ENCODE results near the gene GNE. TPM values are rescaled to one million over a fixed set of nuclear protein-coding genes. Genes with fewer than 3 reads are reported as not detected.
"Not testable (repeated sequence)": the region's sequence is repeated elsewhere in the genome, so short reads cannot be mapped to it uniquely, and the experiment has no call there.

Gene GNE, protein sequence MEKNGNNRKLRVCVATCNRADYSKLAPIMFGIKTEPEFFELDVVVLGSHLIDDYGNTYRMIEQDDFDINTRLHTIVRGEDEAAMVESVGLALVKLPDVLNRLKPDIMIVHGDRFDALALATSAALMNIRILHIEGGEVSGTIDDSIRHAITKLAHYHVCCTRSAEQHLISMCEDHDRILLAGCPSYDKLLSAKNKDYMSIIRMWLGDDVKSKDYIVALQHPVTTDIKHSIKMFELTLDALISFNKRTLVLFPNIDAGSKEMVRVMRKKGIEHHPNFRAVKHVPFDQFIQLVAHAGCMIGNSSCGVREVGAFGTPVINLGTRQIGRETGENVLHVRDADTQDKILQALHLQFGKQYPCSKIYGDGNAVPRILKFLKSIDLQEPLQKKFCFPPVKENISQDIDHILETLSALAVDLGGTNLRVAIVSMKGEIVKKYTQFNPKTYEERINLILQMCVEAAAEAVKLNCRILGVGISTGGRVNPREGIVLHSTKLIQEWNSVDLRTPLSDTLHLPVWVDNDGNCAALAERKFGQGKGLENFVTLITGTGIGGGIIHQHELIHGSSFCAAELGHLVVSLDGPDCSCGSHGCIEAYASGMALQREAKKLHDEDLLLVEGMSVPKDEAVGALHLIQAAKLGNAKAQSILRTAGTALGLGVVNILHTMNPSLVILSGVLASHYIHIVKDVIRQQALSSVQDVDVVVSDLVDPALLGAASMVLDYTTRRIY
- 10 to 100 TPM; 15.8 to 21.5 (median 19.2) TPM for polyA plus RNA-seq (ENCODE audit: insufficient read depth in 1 of 5, insufficient read length in 5 of 5, low replicate concordance in 1 of 5)
- long read RNA-seq, donor 1, full-length matches to known transcripts = 1 of 1 reads
- long read RNA-seq, donor 1, partial matches to known transcripts = 0 of 1 reads
- long read RNA-seq, donor 1, other reads (novel, unspliced or antisense) = 0 of 1 reads
- long read RNA-seq, donor 2, full-length matches to known transcripts = 1 of 1 reads
- long read RNA-seq, donor 2, partial matches to known transcripts = 0 of 1 reads
- long read RNA-seq, donor 2, other reads (novel, unspliced or antisense) = 0 of 1 reads
- long read RNA-seq, donor 3, partial matches to known transcripts = 29 of 29 reads
- long read RNA-seq, donor 3, other reads (novel, unspliced or antisense) = 0 of 29 reads
- long read RNA-seq, donor 4, full-length matches to known transcripts = 1 of 1 reads
- long read RNA-seq, donor 4, partial matches to known transcripts = 0 of 1 reads
- long read RNA-seq, donor 4, other reads (novel, unspliced or antisense) = 0 of 1 reads
- long read RNA-seq, donor 5 = 0 reads
- long read RNA-seq, donor 6, full-length matches to known transcripts = 2 of 2 reads
- long read RNA-seq, donor 6, partial matches to known transcripts = 0 of 2 reads
- long read RNA-seq, donor 6, other reads (novel, unspliced or antisense) = 0 of 2 reads
- long read RNA-seq, donor 7, full-length matches to known transcripts = 5 of 5 reads
- long read RNA-seq, donor 7, partial matches to known transcripts = 0 of 5 reads
- long read RNA-seq, donor 7, other reads (novel, unspliced or antisense) = 0 of 5 reads
- long read RNA-seq, donor 8, full-length matches to known transcripts = 1 of 1 reads
- long read RNA-seq, donor 8, partial matches to known transcripts = 0 of 1 reads
- long read RNA-seq, donor 8, other reads (novel, unspliced or antisense) = 0 of 1 reads

DNA sequence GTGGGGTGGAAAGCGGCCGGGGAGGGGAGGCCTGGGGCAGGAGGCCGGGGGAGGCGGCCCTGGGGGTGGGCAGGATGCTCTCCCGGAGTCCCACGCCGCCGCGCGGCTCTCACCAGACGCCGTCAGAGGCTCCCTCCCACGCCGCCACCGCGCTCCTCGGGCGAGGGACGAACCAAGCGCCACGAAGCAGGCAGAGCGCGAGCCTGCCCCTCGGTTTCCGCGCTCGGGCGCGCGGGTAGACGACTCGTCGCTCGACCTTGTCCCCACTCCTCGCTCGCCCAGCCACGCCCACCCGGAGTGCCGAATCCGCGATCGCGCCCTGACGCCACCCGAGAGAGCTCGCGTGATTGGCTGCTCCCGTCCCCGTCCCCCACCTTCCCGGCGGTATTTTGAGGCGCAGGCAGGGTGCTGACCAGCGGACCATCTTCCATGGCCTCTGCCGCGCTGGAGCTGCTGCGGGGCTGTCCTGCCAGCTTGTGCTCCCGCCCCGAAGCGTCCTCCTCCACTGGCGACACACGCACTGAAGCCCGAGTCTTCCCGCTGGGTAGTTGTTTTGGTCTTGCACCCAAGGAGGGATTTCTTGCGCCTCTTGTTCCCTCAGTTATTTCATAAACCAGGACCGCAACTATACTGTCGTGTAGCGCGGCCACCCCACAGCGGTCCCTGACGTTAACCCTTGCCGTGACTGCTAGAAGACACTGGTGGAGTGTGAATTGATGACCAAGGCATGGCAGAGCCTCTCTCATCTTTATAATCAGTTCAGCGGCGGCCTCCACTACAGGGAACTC is at the start of gene GNE:
GNE (minus strand) TSS at position 241 of the 788 bp plus-strand sequence. CDS start 9,093 bp downstream, outside the sequence.
- DNase-seq = peak; percentile 96 to 97

DNA sequence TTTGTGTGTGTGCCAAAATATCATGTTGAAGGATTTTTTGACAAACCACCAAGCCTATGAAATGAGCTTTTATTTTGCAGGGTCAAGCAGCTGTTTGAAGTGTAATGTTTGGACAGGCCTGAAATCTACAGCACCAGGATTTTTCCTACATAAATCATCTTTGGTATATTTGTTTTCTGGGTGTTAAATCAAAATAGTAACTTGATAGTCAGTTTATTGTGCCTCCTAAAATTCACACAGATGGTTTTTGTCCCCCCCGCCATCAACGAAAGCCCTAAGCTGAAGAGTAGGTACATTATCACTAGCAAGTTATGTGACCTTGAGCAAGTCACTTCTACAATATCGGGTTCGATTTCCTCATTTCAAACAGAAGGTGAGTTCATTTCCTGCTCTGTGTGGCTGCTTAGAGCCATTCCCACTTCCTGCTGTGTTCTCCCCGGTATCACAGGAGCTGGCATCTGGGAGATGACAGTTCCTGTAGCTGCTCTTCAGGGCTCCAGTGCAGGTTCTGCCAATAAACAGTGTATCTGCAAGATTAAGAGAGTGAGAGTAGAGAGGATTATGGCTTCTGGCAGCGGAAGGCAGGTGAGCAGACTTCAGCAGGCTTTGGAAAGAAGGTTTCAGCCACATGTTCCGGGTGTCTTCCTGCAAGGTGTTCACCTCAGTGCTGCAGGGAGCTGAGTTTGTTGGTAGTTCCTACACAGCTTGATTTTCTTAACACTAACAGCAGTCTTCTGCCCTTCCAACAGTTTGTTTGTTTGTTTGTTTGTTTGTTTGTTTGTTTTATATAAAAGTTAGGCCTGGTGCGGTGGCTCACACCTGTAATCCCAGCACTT is 48.4 kb upstream of the GNE start:
- DNase-seq = no peak

DNA sequence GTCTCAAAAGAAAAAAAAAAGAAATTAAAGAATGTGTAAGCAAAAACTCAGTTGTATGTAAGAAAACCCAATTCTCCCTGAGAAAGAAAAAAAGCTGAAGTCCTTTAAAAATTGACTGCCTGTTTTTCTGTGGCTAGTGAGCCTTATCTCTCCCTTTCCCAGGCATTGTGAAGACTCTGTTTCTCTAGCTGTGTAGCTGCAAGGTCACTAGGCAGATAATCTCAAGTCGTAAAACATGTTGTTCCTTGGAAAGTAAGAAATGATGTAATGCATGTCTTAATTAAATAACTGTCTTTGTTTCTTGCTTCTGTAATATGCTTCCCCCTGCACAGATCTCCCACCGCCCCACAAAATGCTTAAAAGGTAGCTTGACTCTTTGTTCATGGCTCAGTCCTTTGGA is 46.1 kb upstream of the GNE start:
- DNase-seq = not testable (repeated sequence)

DNA sequence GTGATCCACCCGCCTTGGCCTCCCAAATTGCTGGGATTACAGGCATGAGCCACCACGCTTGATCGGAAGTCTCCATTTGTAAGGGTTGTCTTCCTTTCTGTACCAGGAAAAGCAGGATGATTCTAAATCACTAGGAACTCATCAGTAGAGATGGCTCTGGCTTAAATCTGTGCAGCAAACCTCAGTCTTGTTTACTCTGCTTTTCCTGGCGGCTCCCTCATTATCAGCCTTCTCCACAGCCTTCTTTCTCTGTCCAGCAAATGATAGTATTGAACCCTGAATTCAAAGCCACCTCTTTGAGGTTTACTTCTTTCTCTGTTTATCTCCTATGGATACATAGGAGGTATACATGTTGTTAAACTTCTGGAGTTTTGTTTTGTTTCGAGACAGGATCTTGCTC is 43.0 kb upstream of the GNE start:
- no peak for DNase-seq

DNA sequence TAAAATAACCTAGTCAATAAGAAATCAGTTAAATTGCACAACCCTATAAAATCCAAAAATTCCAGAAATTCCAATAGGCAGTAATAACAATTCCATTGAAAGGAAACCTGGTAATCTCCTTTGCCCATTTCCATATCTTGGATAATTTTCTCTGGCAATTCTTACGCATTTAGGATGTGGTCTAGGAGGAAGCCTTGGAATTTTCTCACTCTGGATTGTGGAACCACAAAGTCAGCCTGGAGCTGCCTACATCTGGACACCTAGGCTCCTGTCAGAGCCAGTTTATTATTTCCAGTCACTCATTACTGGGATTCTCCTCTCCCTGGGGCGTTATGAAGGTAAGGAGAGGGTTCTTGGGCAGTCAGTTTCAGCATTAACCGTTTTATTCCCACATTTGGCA is 40.3 kb upstream of the GNE start:
- DNase-seq = no peak

DNA sequence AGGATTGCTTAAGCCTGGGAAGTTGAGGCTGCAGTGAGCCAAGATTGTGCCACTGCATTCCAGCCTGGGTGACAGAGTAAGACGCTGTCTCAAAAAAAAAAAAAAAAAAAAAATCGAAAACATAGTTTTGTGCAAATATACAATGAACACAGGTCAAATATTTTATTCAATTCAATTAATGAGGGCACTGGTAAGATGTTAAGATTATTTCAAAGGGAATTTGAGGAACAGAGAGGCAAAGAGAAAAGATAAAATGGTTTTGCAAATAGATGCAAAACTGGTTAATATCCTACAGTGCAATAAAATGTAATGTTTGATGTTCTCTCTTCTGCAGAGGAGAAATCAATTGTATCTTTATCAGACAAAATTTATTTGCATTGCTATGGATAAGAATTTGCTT is 39.5 kb upstream of the GNE start:
- DNase-seq = no peak

DNA sequence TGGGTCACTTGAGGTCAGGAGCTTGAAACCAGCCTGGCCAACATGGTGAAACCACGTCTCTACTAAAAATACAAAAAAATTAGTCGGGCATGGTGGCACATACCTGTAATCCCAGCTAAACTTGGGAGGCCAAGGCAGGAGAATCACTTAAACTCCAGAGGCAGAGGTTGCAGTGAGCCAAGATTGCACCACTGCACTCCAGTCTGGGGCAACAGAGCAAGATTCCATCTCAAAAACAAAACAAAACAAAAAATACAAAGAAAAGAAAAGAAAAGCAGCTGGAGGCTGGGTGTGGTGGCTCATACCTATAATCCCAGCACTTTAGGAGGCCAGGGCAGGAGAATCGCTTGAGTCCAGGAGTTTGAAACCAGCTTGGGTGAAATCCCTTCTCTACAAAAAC is 36.7 kb upstream of the GNE start:
- DNase-seq = not testable (repeated sequence)

DNA sequence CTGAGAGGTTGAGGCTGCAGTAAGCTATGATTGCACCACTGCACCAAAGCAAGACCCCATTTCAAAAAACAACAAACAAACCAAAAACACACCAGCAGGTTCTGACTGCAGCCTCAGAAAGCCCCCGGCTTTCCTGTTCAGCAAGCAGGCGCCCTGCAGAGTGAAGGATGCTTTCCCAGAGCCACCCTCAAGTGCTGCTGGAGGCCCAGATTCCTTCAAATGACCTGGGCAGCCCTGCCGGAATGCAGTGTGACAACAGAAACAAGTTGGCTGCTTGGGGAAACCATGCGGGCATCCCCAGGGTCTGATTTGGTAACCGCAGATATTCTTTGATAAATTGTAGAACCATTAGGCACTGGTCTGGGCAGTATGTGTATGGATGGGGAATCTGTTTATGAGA is 35.7 kb upstream of the GNE start:
- DNase-seq = no peak

DNA sequence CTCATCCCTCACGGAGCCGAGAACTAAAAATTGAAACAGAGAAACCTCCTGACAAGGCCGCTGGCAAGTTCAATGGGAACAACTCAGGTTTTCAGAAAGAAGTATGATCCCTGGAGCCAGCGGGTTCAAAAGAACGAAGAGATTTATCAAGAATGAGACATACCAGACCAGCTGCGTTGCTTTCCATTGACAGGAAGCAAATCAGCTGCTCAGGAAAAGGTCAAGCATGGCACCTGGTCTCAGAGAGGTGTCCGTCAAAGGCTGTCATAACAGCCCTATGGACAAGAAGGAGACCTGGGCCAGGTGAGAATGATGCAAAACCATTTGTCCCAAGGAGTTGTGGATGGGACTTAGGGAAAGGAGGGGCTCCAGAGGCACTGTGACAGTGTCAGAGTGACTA is 34.9 kb upstream of the GNE start:
- DNase-seq = no peak

DNA sequence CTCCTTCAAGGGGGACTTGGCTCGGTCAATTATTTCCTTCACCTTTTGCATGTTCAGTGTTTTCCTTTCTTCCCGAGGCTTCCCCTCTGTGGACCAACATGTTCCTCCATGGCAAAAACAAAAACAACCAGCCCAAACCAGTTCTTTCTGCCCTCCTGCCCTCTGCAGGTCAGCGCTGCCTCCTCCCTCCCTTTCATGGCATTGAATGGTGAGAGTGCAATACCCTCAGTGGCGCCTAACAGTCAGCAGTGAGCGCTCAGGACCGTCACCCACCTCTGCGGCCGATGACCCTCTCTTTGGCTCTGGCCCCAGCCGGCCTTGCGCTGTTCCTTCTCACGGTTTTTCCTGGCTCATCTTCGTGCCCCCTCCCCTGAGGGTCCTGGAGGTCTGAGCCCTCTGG is 34.4 kb upstream of the GNE start:
- DNase-seq = no peak

DNA sequence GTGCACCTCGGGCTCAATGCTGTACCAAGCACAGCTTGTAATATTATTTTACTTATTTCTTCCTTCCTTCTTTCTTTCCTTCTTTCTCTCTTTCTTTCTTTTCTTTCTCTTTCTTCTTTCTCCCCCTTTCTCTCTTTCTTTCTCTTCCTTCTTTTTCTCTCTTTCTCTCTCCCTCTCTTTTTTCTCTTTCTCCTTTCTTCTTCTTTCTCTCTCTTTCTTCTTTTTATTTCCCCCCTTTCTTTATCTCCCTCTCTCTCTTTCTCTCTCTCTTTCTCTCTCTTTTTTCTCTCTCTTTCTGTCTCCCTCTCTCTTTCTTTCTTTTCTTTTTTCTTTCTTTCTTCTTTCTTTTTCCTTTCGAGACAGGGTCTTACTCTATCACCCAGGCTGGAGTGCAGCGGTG is 32.7 kb upstream of the GNE start:
- DNase-seq = no peak

DNA sequence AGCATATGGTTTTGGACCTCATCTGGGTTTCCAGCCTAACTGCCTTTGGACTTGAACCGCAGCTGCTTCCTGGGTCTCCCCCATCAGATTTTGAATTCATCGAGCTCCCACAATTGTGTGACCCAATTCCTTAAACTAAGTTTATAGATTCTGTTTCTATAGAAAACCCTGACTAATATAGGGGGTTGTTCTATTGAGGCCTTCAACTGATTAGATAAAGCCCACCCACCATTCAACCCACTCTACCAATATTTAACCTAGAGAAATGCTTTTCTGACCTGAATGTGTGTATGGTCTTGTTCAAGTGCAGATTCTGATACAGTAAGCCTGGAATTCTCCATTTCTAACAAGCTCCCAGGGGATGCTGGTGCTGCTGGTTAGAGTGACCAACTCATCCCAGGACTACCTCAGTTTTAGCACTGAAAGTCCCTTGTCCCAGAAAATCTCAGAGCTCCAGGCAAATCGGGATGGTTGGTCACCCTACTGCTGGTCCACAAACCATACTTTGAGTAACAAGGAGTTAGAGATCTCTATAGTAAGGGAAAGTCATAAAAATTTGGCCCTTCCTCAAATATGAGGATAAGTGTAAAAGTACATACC is 31.7 kb upstream of the GNE start:
- DNase-seq = no peak

DNA sequence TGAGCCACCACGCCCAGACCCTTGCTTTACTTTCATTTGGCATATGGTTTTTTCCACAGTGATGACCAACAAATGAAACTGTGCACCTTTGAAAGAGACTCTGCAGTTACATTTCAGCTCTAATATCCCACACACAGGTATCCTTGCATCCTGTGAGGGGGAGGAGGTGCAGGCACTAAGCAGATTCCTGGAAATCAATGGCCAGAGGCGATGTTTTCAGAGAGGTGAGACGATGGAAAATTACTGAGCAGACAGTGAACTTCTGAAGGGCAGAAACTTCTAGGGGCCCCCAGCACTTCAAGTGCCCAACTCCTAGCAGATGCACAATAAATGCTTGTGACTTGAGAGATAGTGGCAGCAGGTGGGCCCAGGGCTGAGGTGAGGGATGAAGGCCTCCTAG is 29.8 kb upstream of the GNE start:
- no peak for DNase-seq

DNA sequence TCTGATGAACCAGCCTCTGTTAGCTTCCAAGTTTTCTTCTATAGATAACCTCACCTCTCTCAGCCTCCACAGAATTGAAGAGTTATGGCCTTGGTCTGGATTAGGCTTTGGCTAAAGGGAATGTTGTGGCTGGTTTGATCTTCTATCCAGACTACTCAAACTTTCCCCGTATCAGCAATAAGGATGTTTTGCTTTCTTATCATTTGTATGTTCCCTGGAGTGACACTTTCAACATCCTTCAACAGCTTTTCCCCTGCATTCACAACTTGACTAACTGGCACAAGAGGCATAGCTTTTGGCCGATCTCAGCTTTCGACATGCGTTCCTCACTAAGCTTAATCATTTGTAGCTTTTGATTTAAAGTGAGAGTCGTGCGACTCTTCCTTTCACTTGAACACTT is 28.1 kb upstream of the GNE start:
- no peak for DNase-seq

DNA sequence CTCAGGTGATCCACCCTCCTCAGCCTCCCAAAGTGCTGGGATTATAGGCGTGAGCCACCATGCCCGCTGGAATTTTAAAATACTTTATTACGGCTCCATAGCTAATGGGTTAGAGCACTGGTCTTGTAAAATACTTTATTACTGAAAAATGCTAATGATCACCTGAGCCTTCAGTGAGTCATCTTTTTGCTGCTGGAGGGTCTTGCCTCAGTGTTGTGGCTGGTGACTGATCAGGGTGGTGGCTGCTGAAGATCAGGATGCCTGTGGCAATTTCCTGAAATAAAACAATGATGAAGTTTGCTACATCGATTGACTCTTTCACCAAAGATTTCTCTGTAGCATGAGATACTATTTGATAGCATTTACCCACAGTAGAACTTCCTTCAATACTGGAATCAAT is 26.0 kb upstream of the GNE start:
- no peak for DNase-seq

DNA sequence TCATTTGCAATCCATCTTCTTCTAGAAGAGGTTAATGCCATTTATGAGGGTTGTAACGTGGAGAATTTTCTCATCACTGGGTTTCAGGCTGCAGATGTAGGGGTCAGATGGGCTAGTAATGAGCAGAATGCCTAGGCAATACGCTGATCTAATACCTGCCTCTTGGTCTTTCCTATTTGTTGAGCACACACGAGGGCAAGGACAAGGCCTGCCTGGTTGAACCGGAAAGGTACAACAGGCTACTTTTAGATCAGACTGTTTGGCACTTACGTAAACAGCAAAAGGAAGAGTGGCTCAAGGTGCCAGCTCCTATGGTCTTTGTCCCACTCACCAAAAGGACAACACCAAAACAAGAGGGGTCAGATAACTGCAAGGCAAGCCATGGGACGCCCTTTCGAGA is 24.0 kb upstream of the GNE start:
- no peak for DNase-seq

DNA sequence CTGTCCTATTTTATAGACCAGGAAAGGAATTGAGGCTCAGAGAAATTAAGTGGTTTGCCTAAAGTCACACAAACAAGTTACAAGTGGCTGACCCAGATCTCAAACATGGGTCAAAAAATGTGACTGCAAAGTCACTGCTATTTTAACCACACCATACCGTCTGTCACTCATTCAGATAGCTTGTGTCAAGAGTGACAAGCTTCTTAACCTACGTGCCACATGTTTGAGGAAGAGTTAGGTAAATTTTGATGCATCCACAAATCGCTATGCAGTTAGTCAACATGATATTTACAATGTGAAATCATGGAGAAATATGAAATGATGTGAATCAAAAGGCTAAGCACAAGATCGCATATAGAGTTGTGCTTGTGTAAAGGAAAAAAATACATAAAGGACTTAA is 22.7 kb upstream of the GNE start:
- DNase-seq = no peak

DNA sequence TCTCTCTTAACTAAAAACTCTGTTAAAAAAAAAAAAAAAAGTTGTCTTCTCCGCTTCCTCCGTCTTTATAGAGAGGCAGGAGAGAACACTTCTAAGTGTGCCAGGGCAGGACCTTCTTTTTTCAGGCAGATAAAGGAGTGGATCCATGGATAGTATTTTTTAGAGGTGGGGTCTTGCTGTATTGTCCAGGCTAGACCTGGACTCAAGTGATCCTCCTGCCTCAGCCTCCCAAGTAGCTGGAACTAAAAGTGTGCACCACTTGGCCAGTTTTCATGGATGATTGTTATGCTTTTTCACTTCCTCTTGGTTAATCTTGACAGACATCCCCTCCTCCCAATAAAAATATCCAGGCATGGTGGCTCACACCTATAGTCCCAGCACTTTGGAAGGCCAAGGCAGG is 20.0 kb upstream of the GNE start:
- no peak for DNase-seq

DNA sequence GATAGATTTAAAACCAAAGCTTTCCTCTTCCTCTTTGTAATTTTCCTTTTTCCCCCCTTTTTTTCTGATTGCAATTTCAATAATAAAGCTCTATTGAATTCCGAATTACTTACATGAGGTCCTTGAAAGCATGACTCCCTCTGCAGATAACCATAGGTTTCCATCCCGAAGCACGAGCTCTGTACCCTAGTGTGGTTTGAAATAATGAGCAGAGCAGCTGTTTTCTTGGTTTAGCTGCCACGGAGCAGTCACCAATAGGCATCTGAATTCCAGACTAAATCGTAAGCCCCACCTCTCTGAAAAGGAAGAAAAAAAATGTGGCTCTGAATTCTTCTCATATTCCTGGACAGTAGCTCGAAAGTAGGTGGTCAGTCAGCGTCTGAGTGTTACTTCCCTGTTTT is 18.5 kb upstream of the GNE start:
- peak; percentile 47 to 53 for DNase-seq
